Astrocyte of the cerebellum (primary cell): Measurements from ENCODE around the gene CHRNA1.

ENCODE experiments used
- DNase-seq: peaks from one replicate; pipeline ENCODE4 v3.0.0-alpha.2; 2011; ENCODE audit warnings: low read depth
- H3K4me3 ChIP-seq: 2 replicates; pipeline ENCODE4 v1.5.1; 2011; ENCODE audit warnings: mild to moderate bottlenecking, low read depth, low read length, moderate library complexity
- CTCF ChIP-seq: IDR thresholded peaks from 2 replicates; pipeline ENCODE4 v1.5.1; 2012; ENCODE audit warnings: low read length, low read depth, moderate library complexity, mild to moderate bottlenecking; ENCODE audit errors: missing control alignments
- in situ Hi-C: cut with HindIII; loops from 2 replicates; pipeline ENCODE4 v1.10.0; 2017; ENCODE audit warnings: low sequenced_read_pairs

Gene CHRNA1

GRCh38 chr2:174765576-174765975, 1.3 kb upstream of the CHRNA1 start:
- in situ Hi-C loops, result no loop called here
- TF ChIP-seq CTCF, result no peak
- DNase-seq, result no peak
- H3K4me3 ChIP-seq, result no peak overlapping the region

GRCh38 chr2:174763780-174764179, 492 bp downstream of the CHRNA1 start:
- in situ Hi-C loops, result no loop called here
- no peak for TF ChIP-seq CTCF
- H3K4me3 ChIP-seq, result no peak overlapping the region
- no peak for DNase-seq

DNA sequence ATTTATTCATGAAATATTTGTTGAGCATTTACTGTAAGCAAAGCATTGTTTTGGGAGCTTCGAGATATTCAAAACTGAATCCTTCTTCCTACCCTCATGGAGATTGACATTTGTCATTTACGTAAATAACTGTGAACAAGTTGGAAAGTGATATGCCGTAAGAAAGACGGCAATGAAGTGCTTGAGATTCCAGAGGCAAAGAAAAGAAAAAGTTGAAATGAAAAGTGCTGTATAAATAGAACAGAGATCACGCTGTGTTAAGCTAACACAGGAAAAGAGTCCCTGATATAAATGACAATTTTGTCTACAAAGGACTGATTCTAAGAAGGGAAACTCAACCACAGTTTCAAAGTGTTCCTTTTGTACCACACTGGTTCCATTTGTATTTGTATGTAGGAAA, 1.8 kb downstream of the CHRNA1 start:
- H3K4me3 ChIP-seq, result no peak overlapping the region
- no peak for DNase-seq
- in situ Hi-C loops, result no loop called here
- no peak for TF ChIP-seq CTCF

GRCh38 chr2:174761837-174762236, 2.4 kb downstream of the CHRNA1 start:
- no peak for DNase-seq
- TF ChIP-seq CTCF, result no peak
- no peak overlapping the region for H3K4me3 ChIP-seq
- in situ Hi-C loops, result no loop called here

DNA sequence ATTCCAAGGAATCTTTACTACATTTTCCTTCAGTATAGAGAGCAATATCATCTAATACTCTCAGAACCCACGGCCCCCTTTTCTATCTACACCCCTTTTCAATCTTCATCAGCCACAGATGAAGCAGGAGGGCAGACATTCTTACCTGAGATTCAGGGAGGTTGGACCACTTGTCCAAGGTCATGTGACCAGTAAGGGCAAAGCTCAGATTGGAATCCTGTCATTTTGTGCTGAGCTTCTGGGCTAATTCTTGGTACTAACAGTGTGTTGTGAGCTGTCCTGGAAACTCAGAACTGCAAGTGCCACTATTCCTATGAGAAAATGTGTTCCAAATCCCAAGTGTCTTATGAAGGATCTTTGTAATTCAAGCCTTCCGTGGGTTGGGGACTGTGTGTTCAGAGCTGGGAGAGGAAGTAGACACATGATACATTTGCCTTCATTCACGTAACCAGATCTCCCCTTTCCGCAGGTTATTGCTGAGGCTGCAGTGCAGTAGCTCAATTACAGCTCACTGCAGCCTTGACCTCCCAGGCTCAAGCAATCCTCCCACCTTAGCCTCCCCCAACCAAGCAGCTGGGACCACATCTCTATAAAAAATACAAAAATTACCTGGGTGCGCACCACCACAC, 3.3 kb downstream of the CHRNA1 start:
- in situ Hi-C loops, result no loop called here
- TF ChIP-seq CTCF, result no peak
- no peak for DNase-seq
- H3K4me3 ChIP-seq, result no peak overlapping the region

DNA sequence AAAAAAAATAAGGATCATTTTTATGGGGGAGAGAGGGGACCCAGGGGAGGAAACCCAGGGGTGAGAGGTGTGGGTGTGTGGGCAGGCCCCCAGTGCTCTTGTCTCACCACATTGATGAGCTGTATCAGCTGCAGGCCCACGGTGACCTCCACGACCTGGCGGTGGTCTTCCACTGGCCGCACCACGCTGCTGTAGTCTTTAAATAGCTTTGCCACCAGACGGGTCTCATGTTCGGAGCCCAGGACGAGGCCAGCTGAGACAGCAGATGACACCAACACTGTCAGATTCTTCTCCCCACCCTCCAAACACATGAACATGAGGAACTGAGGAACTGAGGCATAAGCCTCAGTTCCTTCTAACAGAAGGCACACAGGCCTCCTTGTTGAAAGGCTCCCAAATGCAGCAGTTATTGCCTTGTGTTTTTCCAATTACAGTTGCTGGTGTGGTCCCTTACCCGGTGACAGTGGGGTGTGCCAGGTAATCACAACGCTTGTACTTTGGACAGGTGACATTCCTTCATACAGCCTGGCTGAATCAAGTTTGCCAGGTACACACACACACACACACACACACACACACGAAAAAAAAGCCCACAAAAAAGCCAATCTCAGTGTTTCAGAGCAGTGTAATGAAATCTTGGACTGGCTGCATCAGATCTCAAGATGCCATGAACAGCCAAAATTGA, 4.7 kb downstream of the CHRNA1 start:
- DNase-seq, result no peak
- H3K4me3 ChIP-seq, result no peak overlapping the region
- in situ Hi-C loops, result no loop called here
- TF ChIP-seq CTCF, result no peak
